Stomach (tissue), 4 donors: ENCODE results near the gene CRY2.
A peak's percentile ranks its signal among the peaks of the same experiment; 100 is the strongest.

Source experiments
- CTCF ChIP-seq, 7 experiments: fragments of 450-650 bp in 4 of 7; fragments of 200-600 bp in 3 of 7; sonication (generic) in 3 of 7; IDR thresholded peaks; one replicate each; pipeline ENCODE4 v1.5.1; 2016 to 2019; ENCODE audit warnings: antibody characterized with exemption in 7 of 7, control low read depth in 2 of 7, mild to moderate bottlenecking in 1 of 7
- POLR2A ChIP-seq, 4 donors: fragments of 450-650 bp; IDR thresholded peaks; one replicate each; pipeline ENCODE4 v1.6.1; 2016; ENCODE audit warnings: antibody characterized with exemption in 4 of 4, control low read depth in 2 of 4, mild to moderate bottlenecking in 1 of 4, moderate library complexity in 1 of 4

GRCh38 chr11:45921561-45922424 is 74.5 kb downstream of the CRY2 start:
- TF ChIP-seq CTCF (IDR thresholded peaks at IDR 0.05) (no peak), POLR2A (IDR thresholded peaks at IDR 0.05) (peak in 1 of 4 donors; percentile 17)
